Omental fat pad (tissue), 4 donors: ENCODE data around the gene CDH23. TPM values are rescaled to one million over a fixed set of nuclear protein-coding genes. Genes with fewer than 3 reads are reported as not detected.
A peak's percentile ranks its signal among the peaks of the same experiment; 100 is the strongest.

ENCODE experiments used
- ATAC-seq: fragments of 150-250 bp; one replicate; pipeline ENCODE4 v1.9.1; 2016; ENCODE audit warnings: mild to moderate bottlenecking, moderate library complexity; ENCODE audit not compliant: low FRiP score
- DNase-seq: peaks from one replicate; pipeline ENCODE4 v3.0.0-alpha.2; 2019; ENCODE audit warnings: low spot score
- total RNA-seq, 4 donors: library from RNA; depleted of rRNA; stranded (reverse); fragments of >200 nt; gene quantifications; one replicate each; pipeline ENCODE4 v1.1.0, GENCODE V29; 2016
- TF ChIP-seq, protein P1 (sequence below), 3 donors: fragments of 450-650 bp; IDR thresholded peaks; one replicate each; pipeline ENCODE4 v1.5.1; 2016 to 2017; ENCODE audit warnings: antibody characterized with exemption in 3 of 3, mild to moderate bottlenecking in 3 of 3, moderate library complexity in 2 of 3

The CDH23 gene
- total RNA-seq, 4 donors from 2014 or later, result 25.3 to 41.9 (median 34.4) TPM

DNA sequence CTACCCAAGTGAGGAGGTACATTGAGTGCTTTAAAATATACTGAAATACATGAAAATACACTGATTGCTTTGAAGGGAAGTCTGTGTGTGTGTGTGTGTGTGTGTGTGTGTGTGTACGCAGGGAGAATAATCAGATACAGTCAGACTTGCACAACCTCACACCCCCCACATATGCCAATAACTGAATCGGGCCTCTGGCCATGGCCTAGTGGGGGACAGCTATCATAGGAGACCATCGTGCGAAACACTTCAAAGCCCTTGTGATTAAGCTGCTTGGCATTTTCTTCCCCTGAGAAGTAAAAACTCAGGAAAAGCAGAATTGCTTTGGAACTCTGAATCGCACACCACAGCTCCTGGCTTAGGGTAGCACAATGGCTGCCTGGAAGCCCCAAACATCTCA lies 187.7 kb downstream of the CDH23 start:
- ATAC-seq, result no peak
- DNase-seq, result no peak
- TF ChIP-seq, protein P1, sequence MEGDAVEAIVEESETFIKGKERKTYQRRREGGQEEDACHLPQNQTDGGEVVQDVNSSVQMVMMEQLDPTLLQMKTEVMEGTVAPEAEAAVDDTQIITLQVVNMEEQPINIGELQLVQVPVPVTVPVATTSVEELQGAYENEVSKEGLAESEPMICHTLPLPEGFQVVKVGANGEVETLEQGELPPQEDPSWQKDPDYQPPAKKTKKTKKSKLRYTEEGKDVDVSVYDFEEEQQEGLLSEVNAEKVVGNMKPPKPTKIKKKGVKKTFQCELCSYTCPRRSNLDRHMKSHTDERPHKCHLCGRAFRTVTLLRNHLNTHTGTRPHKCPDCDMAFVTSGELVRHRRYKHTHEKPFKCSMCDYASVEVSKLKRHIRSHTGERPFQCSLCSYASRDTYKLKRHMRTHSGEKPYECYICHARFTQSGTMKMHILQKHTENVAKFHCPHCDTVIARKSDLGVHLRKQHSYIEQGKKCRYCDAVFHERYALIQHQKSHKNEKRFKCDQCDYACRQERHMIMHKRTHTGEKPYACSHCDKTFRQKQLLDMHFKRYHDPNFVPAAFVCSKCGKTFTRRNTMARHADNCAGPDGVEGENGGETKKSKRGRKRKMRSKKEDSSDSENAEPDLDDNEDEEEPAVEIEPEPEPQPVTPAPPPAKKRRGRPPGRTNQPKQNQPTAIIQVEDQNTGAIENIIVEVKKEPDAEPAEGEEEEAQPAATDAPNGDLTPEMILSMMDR (IDR thresholded peaks at IDR 0.05), result no peak

DNA sequence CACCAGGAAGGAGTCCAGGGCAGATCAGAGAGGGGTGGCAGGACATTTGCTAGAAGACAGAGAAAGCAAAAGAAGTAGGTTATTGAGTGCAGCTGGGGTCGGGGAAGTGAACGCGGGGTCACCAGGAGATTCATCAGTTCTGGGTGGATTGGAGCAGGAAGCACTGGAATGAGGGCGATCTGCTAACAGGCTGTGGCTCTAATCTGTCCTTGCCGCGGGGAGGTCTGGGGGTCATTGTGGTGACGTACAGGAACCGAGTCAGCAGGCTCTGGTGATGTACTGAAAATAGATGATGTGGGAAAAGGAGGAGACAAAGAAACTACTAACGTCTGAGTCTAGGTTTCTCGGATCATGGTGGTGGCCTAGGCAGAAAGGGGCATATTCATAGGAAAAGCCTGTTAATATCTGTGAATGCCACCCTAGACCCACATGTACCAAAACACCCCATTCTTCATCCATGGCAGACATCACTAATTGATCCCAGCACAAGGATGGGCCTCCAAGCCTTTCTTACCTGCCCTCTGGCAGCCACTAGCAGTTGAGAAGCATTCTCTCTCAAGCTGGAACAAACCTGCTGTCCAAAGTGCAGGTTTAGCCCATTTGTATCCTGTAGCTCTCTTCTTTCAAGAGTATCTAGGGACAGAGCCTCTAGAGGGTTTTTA lies 188.3 kb downstream of the CDH23 start:
- TF ChIP-seq, protein P1 (IDR thresholded peaks at IDR 0.05), result no peak
- no peak for DNase-seq
- no peak for ATAC-seq

DNA sequence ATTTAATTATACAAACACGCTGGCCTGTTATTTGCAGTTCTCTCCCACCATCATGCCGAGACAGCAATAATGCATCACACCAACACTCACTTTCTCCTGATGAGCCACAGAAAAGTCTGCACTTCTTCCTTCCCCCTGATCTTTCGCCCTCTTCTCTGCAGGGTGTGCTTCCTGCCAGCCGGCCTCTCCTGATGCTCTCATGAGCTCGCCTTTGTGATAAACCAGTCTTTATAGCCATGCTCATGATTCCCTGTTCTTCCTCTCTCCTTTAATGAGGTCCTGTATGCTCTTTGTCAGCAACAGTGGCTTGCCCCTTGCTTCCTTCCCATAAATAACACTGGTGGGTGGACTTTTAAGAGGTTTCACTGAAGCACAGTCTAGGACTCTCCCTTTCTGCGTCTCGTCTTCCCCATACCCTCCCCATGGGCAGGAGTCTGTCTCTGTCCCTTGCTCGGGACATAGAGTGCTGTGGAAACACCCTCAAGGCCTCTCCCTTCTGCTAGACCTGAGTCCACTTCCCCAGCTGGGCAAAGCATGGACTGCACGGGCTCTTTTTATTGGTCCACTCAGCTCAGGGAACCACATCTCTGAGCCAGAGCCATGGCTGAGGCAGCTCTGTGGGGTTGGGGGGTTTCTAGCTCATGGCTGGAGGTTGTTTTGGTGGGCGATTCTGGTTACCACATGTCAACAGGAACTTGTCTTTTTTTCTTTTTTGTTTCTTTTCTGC lies 189.0 kb downstream of the CDH23 start:
- no peak for DNase-seq
- TF ChIP-seq, protein P1 (IDR thresholded peaks at IDR 0.05), result no peak

DNA sequence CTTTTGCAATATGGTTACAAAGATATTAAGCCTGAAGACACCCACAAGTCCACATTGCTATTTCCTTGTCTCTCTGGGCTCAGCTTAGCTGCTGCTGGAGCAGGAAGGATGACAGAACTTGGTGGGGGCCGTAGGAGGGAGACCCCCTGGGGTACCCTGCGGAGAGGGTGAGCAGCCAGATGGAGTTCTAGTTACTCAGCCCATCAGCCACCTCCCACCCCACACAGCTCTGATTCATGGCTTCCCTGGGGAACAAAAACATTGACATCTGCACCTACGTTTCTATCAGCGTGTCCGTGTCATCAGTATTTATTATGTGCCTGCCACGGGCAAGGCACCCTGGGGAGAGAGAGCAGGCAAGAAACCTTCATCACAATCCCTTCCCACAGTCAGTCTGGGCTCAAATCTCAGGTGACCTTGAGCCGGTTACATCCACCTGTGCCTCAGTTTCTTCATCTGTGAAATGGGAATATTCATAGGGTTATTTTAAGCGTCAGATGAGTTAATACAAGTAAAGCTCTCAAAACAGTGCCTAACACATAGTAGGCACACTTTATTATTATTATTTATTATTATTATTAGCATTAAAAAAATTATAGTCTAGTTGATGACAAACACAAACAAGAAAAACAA lies 191.3 kb downstream of the CDH23 start:
- no peak for ATAC-seq

More for the DNA sequence above, 189.0 kb downstream of the CDH23 start:
- ATAC-seq, result no peak

DNA sequence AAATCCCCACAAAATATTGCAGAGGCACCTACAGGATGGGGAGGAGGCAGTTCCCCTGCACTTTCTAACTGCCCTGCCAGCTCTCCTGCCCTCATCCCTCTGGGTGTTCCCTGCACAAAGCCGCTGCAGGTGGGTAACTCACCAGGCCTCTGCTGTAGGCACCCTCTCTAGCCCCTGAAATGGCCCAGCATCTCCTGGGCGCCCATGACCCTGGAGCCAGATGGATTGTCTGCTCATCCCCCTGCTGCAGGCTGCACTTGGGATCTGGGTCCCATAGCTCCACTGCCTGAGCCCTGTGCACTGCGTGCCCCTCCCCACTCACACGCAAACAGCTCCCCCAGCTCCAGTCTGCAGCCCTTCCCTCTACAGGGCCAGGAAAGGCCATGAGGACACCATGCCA lies 192.0 kb downstream of the CDH23 start:
- no peak for DNase-seq
- ATAC-seq, result no peak
- TF ChIP-seq, protein P1 (IDR thresholded peaks at IDR 0.05), result no peak

More for the DNA sequence above, 191.3 kb downstream of the CDH23 start:
- TF ChIP-seq, protein P1 (IDR thresholded peaks at IDR 0.05), result no peak
- DNase-seq, result no peak

DNA sequence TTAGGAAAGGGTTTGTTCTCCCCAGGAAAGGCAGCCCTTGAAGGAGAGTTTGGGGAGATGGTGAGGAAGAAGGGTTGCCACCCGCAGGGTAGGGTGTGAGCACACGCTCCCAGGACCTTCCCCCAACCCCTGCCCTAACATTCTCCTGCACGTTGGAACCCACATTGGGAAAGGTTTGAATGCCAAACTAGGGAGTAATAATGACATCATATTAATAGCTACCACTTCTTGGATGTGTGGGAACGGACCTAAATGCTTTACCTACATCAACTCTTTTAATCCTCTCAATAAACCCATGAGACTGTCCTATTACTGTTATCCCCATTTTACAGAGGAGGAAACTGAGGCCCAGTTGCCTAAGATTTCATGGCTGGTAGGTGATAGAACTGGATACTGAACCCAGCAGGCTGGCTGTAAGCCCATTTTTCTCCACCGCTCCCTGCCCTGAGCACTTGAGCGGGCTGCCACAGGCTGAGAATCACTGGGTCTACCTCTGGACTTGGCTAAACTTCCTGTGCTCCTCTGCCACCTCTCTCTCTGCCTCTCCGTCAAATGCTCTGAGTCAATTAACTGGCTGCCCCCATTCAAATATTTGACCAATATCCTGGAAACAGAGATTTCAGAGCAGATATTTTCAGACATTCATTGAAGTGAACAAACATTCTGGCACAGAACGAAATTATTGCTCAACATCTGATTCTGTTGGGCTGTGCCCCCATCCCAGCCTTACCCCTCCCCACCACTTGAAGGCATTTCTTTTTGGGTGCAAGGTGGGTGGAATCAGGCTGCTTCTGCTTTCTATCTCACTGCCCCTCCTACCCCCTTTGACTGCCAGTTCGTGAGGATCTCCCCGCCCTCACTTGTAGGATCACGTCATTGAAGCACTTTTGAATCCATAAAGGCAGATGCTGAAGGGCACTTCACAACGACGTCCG lies 193.2 kb downstream of the CDH23 start:
- no peak for DNase-seq
- TF ChIP-seq, protein P1 (IDR thresholded peaks at IDR 0.05), result no peak
- peak; percentile 79 for ATAC-seq
